Mesothelial cell of epicardium (in vitro differentiated cells): Measurements from ENCODE around the gene ZMYND15. TPM values are rescaled to one million over a fixed set of nuclear protein-coding genes. Genes with fewer than 3 reads are reported as not detected.

ENCODE experiments used
- DNase-seq, 2 experiments: peaks; one replicate each; pipeline ENCODE4 v3.0.0; 2021; ENCODE audit warnings: low spot score in 2 of 2; ENCODE audit not compliant: unreplicated experiment in 2 of 2
- H3K27ac Mint-ChIP-seq: 2 replicates; pipeline ENCODE4 v1.8.0; 2021; ENCODE audit warnings: mixed read lengths
- H3K27me3 Mint-ChIP-seq: 2 replicates; pipeline ENCODE4 v1.8.0; 2021; ENCODE audit warnings: low read depth, mixed read lengths
- H3K36me3 Mint-ChIP-seq: 2 replicates; pipeline ENCODE4 v1.8.0; 2021; ENCODE audit warnings: mixed read lengths
- H3K4me1 Mint-ChIP-seq: 2 replicates; pipeline ENCODE4 v1.8.0; 2021; ENCODE audit warnings: mixed read lengths
- H3K4me3 Mint-ChIP-seq: 2 replicates; pipeline ENCODE4 v1.8.0; 2021; ENCODE audit warnings: mild to moderate bottlenecking, moderate library complexity, mixed read lengths
- H3K9me3 Mint-ChIP-seq: 2 replicates; pipeline ENCODE4 v1.8.0; 2021; ENCODE audit warnings: mixed read lengths
- CTCF ChIP-seq: fragments of 200-600 bp; sonication (generic); IDR thresholded peaks from one replicate; pipeline ENCODE4 v1.5.0; 2021; ENCODE audit warnings: antibody characterized with exemption; ENCODE audit not compliant: unreplicated experiment
- total RNA-seq: library from RNA; stranded (reverse); gene quantifications from 3 replicates; pipeline ENCODE4 v1.2.1, GENCODE V29; 2021

ZMYND15 gene
- total RNA-seq, 1 donor from 2014 or later, result 0.78 TPM

- no peaks in the 10 kb centered on the region for H3K4me1 Mint-ChIP-seq
- no peaks in the 10 kb centered on the region for H3K9me3 Mint-ChIP-seq
- H3K27ac Mint-ChIP-seq, result no peak overlapping the region
- peaks cover 15% of the 10 kb centered on the region for H3K27me3 Mint-ChIP-seq
- H3K36me3 Mint-ChIP-seq, result no peaks in the 10 kb centered on the region
- no peak for DNase-seq
- no peak overlapping the region for H3K4me3 Mint-ChIP-seq
- no peak for TF ChIP-seq CTCF
Observed at GRCh38 chr17:4766201-4766600, 26.6 kb downstream of the ZMYND15 start.

GRCh38 chr17:4766723-4767122 lies 27.1 kb downstream of the ZMYND15 start:
- H3K4me3 Mint-ChIP-seq, result no peak overlapping the region
- TF ChIP-seq CTCF, result no peak
- no peaks in the 10 kb centered on the region for H3K4me1 Mint-ChIP-seq

DNA sequence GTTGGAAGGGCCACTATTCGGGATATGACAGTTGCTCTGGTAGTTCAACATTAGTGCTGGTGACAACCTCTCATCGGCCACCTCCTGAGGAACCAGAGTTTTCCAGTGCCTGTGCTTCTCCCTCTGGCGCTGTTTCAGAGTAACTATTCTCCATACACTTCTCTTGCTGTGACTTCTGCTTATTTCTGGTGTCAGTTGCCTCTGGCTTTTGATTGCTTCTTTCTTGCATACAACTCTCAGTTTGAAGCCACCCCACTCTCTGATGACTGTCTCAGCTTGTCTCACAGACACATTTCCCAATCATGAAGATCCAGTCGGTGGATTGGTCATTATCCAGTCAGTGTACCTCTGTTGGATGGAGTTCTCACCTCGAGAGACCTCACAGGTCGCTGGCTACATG lies 28.7 kb downstream of the ZMYND15 start:
- Mint-ChIP-seq H3K4me1 (no peaks in the 10 kb centered on the region), H3K27ac (no peak overlapping the region), H3K9me3 (no peaks in the 10 kb centered on the region), H3K36me3 (no peaks in the 10 kb centered on the region), H3K27me3 (peaks cover 31% of the 10 kb centered on the region), H3K4me3 (no peak overlapping the region)
- no peak for TF ChIP-seq CTCF
- no peak for DNase-seq

More at GRCh38 chr17:4766723-4767122, 27.1 kb downstream of the ZMYND15 start:
- H3K9me3 Mint-ChIP-seq, result no peaks in the 10 kb centered on the region
- H3K36me3 Mint-ChIP-seq, result no peaks in the 10 kb centered on the region
- H3K27me3 Mint-ChIP-seq, result peaks cover 19% of the 10 kb centered on the region
- DNase-seq, result no peak
- H3K27ac Mint-ChIP-seq, result no peak overlapping the region

- no peaks in the 10 kb centered on the region for H3K4me1 Mint-ChIP-seq
Observed at GRCh38 chr17:4769628-4770027, 30.0 kb downstream of the ZMYND15 start.

GRCh38 chr17:4771519-4772234 lies 32.0 kb downstream of the ZMYND15 start, which contains the start of gene TM4SF5:
Gene TM4SF5 (plus strand): TSS chr17:4771886. CDS start chr17:4771923, 37 bp downstream.
- DNase-seq, result no peak
- Mint-ChIP-seq H3K4me3 (no peak within 1 kb of the TSS), H3K9me3 (no peaks in the 10 kb centered on the region), H3K27me3 (peaks cover 32% of the 10 kb centered on the region), H3K27ac (no peak within 1 kb of the TSS), H3K4me1 (no peaks in the 10 kb centered on the region), H3K36me3 (no peaks in the 10 kb centered on the region)
- no peak for TF ChIP-seq CTCF

More at GRCh38 chr17:4769628-4770027, 30.0 kb downstream of the ZMYND15 start:
- Mint-ChIP-seq H3K9me3 (no peaks in the 10 kb centered on the region), H3K27ac (no peak overlapping the region), H3K27me3 (peaks cover 36% of the 10 kb centered on the region), H3K4me3 (no peak overlapping the region), H3K36me3 (no peaks in the 10 kb centered on the region)
- TF ChIP-seq CTCF, result no peak
- DNase-seq, result no peak
